ENCODE measurements around the gene MAPK4. TPM values are rescaled to one million over a fixed set of nuclear protein-coding genes. Genes with fewer than 3 reads are reported as not detected.

Gene MAPK4
- total RNA-seq, 2 experiments from 2014 or later: not detected

GRCh38 chr18:50662775-50663383 lies 103.0 kb downstream of the MAPK4 start:
- DNase-seq: no peak

GRCh38 chr18:50663626-50664441 lies 103.9 kb downstream of the MAPK4 start:
- no peaks in the 10 kb centered on the region for H3K4me1 Mint-ChIP-seq

More at GRCh38 chr18:50662775-50663383, 103.0 kb downstream of the MAPK4 start:
- Mint-ChIP-seq H3K36me3 (no peaks in the 10 kb centered on the region), H3K27ac (no peak overlapping the region), H3K4me1 (no peaks in the 10 kb centered on the region), H3K9me3 (peaks cover 5% of the 10 kb centered on the region), H3K4me3 (no peak overlapping the region), H3K27me3 (no peaks in the 10 kb centered on the region)

DNA sequence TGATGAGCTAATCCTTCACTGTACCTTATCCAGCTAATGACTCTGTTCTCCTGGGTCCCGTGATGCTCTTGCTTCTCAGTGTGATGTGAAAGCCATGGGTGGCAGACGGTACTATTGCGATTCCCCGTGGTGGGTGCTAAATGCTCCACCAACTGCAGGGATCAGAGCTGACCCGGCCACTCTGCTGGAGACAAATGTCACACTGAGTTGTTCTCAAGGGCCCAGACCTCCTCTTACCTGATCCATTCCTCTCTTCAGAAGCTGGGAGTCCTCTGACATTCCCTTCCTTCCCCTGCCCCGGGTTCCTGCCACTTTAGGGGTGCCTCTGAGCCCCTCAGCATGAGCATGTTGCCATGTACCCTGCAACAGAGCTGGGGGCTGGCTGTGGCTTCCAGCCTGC lies 105.1 kb downstream of the MAPK4 start:
- H3K4me3 Mint-ChIP-seq: no peak overlapping the region
- H3K27ac Mint-ChIP-seq: no peak overlapping the region
- H3K4me1 Mint-ChIP-seq: no peaks in the 10 kb centered on the region
- H3K27me3 Mint-ChIP-seq: no peaks in the 10 kb centered on the region
- no peaks in the 10 kb centered on the region for H3K36me3 Mint-ChIP-seq
- no peak for DNase-seq
- peaks cover 5% of the 10 kb centered on the region for H3K9me3 Mint-ChIP-seq

More at GRCh38 chr18:50663626-50664441, 103.9 kb downstream of the MAPK4 start:
- Mint-ChIP-seq H3K27ac (no peak overlapping the region), H3K4me3 (no peak overlapping the region), H3K9me3 (peaks cover 5% of the 10 kb centered on the region), H3K36me3 (no peaks in the 10 kb centered on the region), H3K27me3 (no peaks in the 10 kb centered on the region)
- DNase-seq: no peak

DNA sequence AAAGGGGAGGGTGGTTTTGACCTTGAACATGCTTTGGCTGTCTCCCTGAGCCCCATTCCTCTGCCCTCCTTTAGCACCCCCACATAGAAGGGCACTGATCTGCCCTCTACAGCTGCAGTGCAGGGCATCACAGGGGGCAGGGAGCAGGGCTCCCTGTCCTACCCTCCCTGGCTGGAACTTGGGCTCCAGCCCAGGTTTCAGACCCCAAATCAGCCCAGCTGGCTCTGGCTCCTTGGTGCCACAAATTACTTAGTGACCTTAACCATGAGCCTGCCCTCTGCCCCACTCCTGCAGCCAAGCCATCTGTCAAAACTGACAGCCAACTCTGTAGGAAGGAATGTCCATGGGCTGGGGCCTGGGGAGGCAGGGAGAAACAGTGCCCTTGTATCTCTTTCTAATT lies 105.6 kb downstream of the MAPK4 start:
- Mint-ChIP-seq H3K36me3 (no peaks in the 10 kb centered on the region), H3K27ac (no peak overlapping the region), H3K27me3 (no peaks in the 10 kb centered on the region), H3K4me1 (no peaks in the 10 kb centered on the region), H3K4me3 (no peak overlapping the region), H3K9me3 (peaks cover 5% of the 10 kb centered on the region)
- no peak for DNase-seq

DNA sequence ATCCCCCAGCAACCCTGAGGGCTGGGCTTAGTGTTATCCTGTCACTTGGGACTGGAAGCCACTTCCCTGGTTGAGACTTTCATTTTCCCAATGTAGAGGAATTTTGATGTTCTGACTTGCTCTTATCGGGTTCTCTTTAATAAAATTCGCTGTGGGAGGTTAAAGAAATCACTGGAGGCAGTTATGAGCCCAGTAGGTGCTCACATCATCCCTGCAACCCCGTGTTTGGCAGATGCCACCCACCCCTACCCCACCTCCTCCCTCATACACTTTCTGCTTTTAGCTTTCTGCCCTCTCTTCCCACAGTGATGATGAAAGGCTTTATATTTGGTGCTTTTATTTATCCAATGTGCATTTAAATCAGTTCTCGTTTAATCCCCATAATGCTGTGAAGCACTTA lies 106.6 kb downstream of the MAPK4 start:
- no peaks in the 10 kb centered on the region for H3K36me3 Mint-ChIP-seq
- peaks cover 5% of the 10 kb centered on the region for H3K9me3 Mint-ChIP-seq
- no peaks in the 10 kb centered on the region for H3K27me3 Mint-ChIP-seq
- no peak for DNase-seq
- H3K4me1 Mint-ChIP-seq: no peaks in the 10 kb centered on the region
- H3K4me3 Mint-ChIP-seq: no peak overlapping the region
- H3K27ac Mint-ChIP-seq: no peak overlapping the region

GRCh38 chr18:50671376-50671775 lies 111.5 kb downstream of the MAPK4 start:
- Mint-ChIP-seq H3K4me3 (no peak overlapping the region), H3K36me3 (no peaks in the 10 kb centered on the region), H3K27me3 (no peaks in the 10 kb centered on the region), H3K27ac (no peak overlapping the region), H3K9me3 (no peaks in the 10 kb centered on the region), H3K4me1 (no peaks in the 10 kb centered on the region)
- no peak for DNase-seq

GRCh38 chr18:50674307-50674980 lies 114.6 kb downstream of the MAPK4 start:
- Mint-ChIP-seq H3K4me3 (no peak overlapping the region), H3K4me1 (no peaks in the 10 kb centered on the region), H3K36me3 (no peaks in the 10 kb centered on the region), H3K27me3 (no peaks in the 10 kb centered on the region), H3K27ac (no peak overlapping the region), H3K9me3 (no peaks in the 10 kb centered on the region)
- DNase-seq: no peak

GRCh38 chr18:50675043-50675442 lies 115.2 kb downstream of the MAPK4 start:
- DNase-seq: no peak
- Mint-ChIP-seq H3K4me1 (no peaks in the 10 kb centered on the region), H3K9me3 (no peaks in the 10 kb centered on the region), H3K27me3 (no peaks in the 10 kb centered on the region), H3K4me3 (no peak overlapping the region), H3K27ac (no peak overlapping the region), H3K36me3 (no peaks in the 10 kb centered on the region)

DNA sequence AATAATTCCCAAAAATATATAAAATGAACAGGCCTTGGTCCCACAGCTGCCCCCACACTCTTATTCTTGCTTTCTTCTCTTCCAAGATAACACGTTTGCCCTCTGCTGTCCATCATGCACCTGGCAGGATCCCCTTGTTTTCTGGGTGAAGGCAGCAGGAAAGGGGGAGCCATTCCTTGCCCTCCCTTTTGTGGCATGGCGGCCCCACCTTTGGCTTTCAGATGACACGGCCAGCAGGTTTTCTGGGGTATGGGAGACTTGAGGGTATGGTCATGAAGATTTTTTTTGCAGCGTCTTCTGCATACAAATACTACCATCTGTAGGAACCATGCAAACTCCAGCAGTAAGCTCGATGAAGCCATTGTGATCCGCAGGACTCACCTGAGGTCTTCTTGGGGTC lies 118.8 kb downstream of the MAPK4 start:
- H3K9me3 Mint-ChIP-seq: no peaks in the 10 kb centered on the region
- H3K27me3 Mint-ChIP-seq: peaks cover 6% of the 10 kb centered on the region
- no peaks in the 10 kb centered on the region for H3K4me1 Mint-ChIP-seq
- no peak for DNase-seq
- H3K27ac Mint-ChIP-seq: no peak overlapping the region
- H3K36me3 Mint-ChIP-seq: no peaks in the 10 kb centered on the region
- H3K4me3 Mint-ChIP-seq: no peak overlapping the region

DNA sequence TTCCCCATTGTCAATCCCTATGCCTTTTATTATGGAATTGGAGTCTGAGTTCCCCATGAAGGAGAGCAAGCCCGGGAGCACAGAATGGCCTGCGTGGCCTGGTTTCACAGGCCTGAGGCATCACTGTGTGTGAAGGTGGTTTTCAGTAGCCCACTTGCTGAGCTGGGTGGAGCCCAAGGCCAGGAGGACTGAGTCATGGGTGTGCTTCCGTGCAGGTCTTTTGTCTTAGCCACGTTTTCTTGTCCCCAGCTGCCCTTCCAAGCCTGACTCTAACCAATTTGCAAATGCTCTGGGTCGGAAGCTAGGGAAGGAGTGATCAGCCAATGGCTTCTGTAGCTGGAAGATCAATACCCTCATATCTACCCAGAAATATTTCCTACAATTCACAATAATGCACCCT lies 119.2 kb downstream of the MAPK4 start:
- H3K36me3 Mint-ChIP-seq: no peaks in the 10 kb centered on the region
- peaks cover 6% of the 10 kb centered on the region for H3K27me3 Mint-ChIP-seq
- no peak for DNase-seq
- no peaks in the 10 kb centered on the region for H3K4me1 Mint-ChIP-seq
- no peak overlapping the region for H3K27ac Mint-ChIP-seq
- no peaks in the 10 kb centered on the region for H3K9me3 Mint-ChIP-seq
- H3K4me3 Mint-ChIP-seq: no peak overlapping the region

- no peaks in the 10 kb centered on the region for H3K36me3 Mint-ChIP-seq
- no peak for DNase-seq
- H3K27me3 Mint-ChIP-seq: peaks cover 6% of the 10 kb centered on the region
- no peaks in the 10 kb centered on the region for H3K4me1 Mint-ChIP-seq
- H3K9me3 Mint-ChIP-seq: no peaks in the 10 kb centered on the region
- no peak overlapping the region for H3K27ac Mint-ChIP-seq
- no peak overlapping the region for H3K4me3 Mint-ChIP-seq
Observed at GRCh38 chr18:50679656-50680055, 119.8 kb downstream of the MAPK4 start.

DNA sequence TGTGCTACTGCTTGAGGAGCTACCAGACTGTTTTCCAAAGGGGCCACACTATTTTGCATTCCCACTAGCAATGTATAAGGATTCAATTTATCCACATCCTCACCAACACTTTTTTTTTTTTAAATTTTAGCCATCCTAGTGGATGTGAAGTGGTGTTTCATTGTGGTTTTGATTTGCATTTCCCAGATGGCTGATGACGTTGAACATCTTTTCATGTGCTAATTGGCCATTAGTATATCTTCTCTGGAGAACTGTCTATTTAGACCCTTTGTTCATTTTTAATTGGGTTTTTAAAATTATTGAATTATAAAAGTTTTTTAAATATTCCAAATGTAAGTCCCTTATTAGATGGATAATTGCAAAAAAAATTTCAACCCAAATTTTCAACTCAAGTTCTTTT lies 121.1 kb downstream of the MAPK4 start:
- no peak for DNase-seq
- Mint-ChIP-seq H3K36me3 (no peaks in the 10 kb centered on the region), H3K9me3 (no peaks in the 10 kb centered on the region), H3K4me1 (no peaks in the 10 kb centered on the region), H3K27ac (no peak overlapping the region), H3K4me3 (no peak overlapping the region), H3K27me3 (peaks cover 6% of the 10 kb centered on the region)

GRCh38 chr18:50682852-50683251 lies 123.0 kb downstream of the MAPK4 start:
- H3K27me3 Mint-ChIP-seq: peaks cover 6% of the 10 kb centered on the region
- no peaks in the 10 kb centered on the region for H3K36me3 Mint-ChIP-seq
- H3K27ac Mint-ChIP-seq: no peak overlapping the region
- no peaks in the 10 kb centered on the region for H3K4me1 Mint-ChIP-seq
- DNase-seq: no peak
- H3K9me3 Mint-ChIP-seq: no peaks in the 10 kb centered on the region
- no peak overlapping the region for H3K4me3 Mint-ChIP-seq

DNA sequence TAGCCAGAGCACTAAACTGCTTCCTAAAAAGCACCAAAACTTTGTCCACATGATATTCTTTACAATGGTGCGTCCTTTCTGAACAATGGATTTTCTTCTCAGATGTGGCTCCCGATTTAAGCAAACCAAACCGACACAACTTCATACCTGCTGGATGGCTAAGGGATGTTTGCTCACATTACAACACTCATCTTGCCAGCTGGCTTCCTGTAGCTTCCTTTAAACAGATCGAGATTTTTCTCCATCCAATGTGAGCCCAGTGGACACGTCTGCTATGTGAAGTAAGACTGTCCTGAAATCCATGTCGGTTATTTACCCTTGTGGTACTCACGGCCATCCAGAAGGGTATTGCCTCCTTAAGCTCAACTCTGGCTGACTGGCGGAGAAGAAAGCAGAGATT lies 126.5 kb downstream of the MAPK4 start:
- Mint-ChIP-seq H3K4me3 (no peak overlapping the region), H3K36me3 (no peaks in the 10 kb centered on the region), H3K27me3 (peaks cover 6% of the 10 kb centered on the region), H3K9me3 (no peaks in the 10 kb centered on the region), H3K4me1 (no peaks in the 10 kb centered on the region), H3K27ac (no peak overlapping the region)
- no peak for DNase-seq

GRCh38 chr18:50687491-50687890 lies 127.6 kb downstream of the MAPK4 start:
- Mint-ChIP-seq H3K27me3 (peaks cover 5% of the 10 kb centered on the region), H3K4me3 (no peak overlapping the region), H3K4me1 (no peaks in the 10 kb centered on the region), H3K36me3 (no peaks in the 10 kb centered on the region), H3K9me3 (no peaks in the 10 kb centered on the region), H3K27ac (no peak overlapping the region)
- no peak for DNase-seq
